Uterus (tissue), 4 donors: ENCODE data around the gene VAC14. TPM values are rescaled to one million over a fixed set of nuclear protein-coding genes. Genes with fewer than 3 reads are reported as not detected.

Experiments used
- DNase-seq, 2 donors: peaks; one replicate each; pipeline ENCODE4 v3.0.0-alpha.2; 2019 to 2020
- H3K27ac ChIP-seq, 2 donors: fragments of 200-600 bp; sonication (generic); 1 replicate in 1 of 2; 2 replicates in 1 of 2; pipeline ENCODE4 v1.5.1; 2016 to 2018
- H3K27me3 ChIP-seq, 2 donors: fragments of 200-600 bp; sonication (generic); one replicate each; pipeline ENCODE4 v1.5.1; 2018 to 2019; ENCODE audit warnings: control low read depth in 1 of 2
- H3K36me3 ChIP-seq, 2 donors: fragments of 200-600 bp; sonication (generic); one replicate each; pipeline ENCODE4 v1.5.1; 2019; ENCODE audit warnings: control low read depth in 1 of 2
- H3K4me1 ChIP-seq, 2 donors: fragments of 200-600 bp; sonication (generic); one replicate each; pipeline ENCODE4 v1.5.1; 2018 to 2019; ENCODE audit warnings: control low read depth in 1 of 2
- H3K4me3 ChIP-seq, 2 donors: fragments of 200-600 bp; sonication (generic); 1 replicate in 1 of 2; 2 replicates in 1 of 2; pipeline ENCODE4 v1.5.1; 2018 to 2019; ENCODE audit warnings: mild to moderate bottlenecking in 1 of 2
- H3K9me3 ChIP-seq, 2 donors: fragments of 200-600 bp; sonication (generic); one replicate each; pipeline ENCODE4 v1.5.1; 2019; ENCODE audit warnings: control low read depth in 1 of 2
- CTCF ChIP-seq, 4 experiments: fragments of 200-600 bp in 2 of 4; fragments of 450-650 bp in 2 of 4; sonication (generic) in 2 of 4; IDR thresholded peaks; one replicate each; pipeline ENCODE4 v1.5.1; 2016 to 2019; ENCODE audit warnings: antibody characterized with exemption in 4 of 4, mild to moderate bottlenecking in 2 of 4, moderate library complexity in 1 of 4
- POLR2A ChIP-seq, 2 donors: fragments of 450-650 bp; IDR thresholded peaks; one replicate each; pipeline ENCODE4 v1.6.1; 2016; ENCODE audit warnings: antibody characterized with exemption in 2 of 2, mild to moderate bottlenecking in 1 of 2, moderate library complexity in 1 of 2
- intact Hi-C: fragments of 100-400 bp; cut with DNase I; formaldehyde crosslinking; loops from one replicate; pipeline ENCODE4 v1.15.1; 2023; ENCODE audit warnings: low total_unique reads
- total RNA-seq, 4 donors: library from RNA; depleted of rRNA in 3 of 4; stranded (reverse); fragments of >200 nt in 3 of 4; gene quantifications; one replicate each; pipeline versions ENCODE4 v1.1.0 to v1.2.4, GENCODE V29; 2014 to 2023
- donor health status: DM: yes; HTN: yes; CAD: no.

Gene VAC14
- total RNA-seq, 4 donors from 2014 or later = 4.7 to 30.6 (median 17.4) TPM

- no peaks in the 10 kb centered on the region for H3K27me3 ChIP-seq
- H3K27ac ChIP-seq = peak overlapping the region; percentile 86 to 92
- TF ChIP-seq CTCF (IDR thresholded peaks at IDR 0.05) (no peak), POLR2A (IDR thresholded peaks at IDR 0.05) (no peak)
- H3K4me3 ChIP-seq = no peak overlapping the region
- intact Hi-C loops = no loop called here
- peaks cover 39% of the 10 kb centered on the region in 2 donors for H3K4me1 ChIP-seq
- H3K9me3 ChIP-seq = no peaks in the 10 kb centered on the region
- no peaks in the 10 kb centered on the region for H3K36me3 ChIP-seq
- no peak for DNase-seq
Observed at GRCh38 chr16:70747703-70748631, 53.0 kb downstream of the VAC14 start.

GRCh38 chr16:70746708-70747424 is 54.1 kb downstream of the VAC14 start:
- Histone ChIP-seq H3K4me3 (no peak overlapping the region), H3K36me3 (no peaks in the 10 kb centered on the region)
- TF ChIP-seq CTCF (IDR thresholded peaks at IDR 0.05) (no peak), POLR2A (IDR thresholded peaks at IDR 0.05) (no peak)

DNA sequence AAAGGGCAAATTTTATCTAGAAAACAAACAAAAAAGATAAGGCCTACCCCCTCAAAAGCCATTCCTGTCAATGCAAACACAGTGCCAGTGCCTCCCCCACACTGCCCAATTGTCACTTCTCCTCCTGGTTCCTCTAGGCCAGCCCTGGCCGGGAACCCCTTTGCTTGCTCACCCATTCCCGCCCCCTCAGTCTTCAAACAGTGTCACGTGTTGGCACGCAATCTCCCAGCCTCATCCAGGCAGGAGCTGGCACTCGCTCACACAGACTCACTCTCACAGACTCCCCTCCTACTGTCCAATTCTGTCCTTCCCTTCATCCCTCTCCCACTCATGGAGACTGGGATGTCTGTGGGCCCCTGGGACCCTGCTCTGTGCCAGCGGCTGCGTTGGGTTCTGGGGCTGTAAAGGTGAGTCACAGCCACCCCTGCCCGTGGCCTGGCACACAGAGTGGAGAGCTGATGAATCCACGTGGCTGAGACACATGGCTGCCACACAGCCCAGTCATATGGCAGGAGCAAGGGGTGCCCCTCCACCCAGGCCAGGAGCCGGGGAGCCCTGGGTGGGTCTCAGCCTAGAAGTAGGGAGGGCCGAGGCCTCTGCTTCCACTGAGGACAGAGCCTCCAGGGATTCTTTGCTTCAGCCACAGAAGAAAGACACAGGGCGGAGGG is 54.8 kb downstream of the VAC14 start:
- intact Hi-C loops = no loop called here

More at GRCh38 chr16:70746708-70747424, 54.1 kb downstream of the VAC14 start:
- peak; percentile 76 to 93 for DNase-seq
- intact Hi-C loops = no loop called here
- H3K4me1 ChIP-seq = peaks cover 39% of the 10 kb centered on the region in 2 donors
- H3K27ac ChIP-seq = peak overlapping the region; percentile 86 to 92
- no peaks in the 10 kb centered on the region for H3K27me3 ChIP-seq
- no peaks in the 10 kb centered on the region for H3K9me3 ChIP-seq

DNA sequence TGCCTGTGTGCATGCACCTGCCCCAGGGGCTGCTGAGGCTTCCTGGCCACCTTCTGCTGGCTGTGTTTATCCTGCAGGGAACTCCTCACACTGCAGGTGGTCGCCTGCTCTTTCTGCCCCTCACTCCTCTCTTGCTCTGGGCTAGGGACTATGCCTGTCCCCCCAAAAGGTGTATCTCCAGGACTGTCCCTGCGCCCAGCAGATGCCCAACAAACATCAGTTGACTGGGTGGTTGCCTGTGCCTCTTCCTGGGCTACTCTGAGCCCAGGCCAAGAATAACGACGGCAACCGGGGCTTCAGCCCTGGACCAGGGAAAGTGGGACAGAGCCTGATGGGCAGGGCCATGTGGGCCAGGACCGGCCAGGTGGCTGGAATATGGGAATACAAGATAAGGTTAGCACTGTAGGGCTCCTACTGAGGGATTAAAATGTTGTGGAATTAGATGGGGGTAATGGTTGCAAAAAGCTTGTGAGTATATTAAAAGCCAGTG is 55.4 kb downstream of the VAC14 start:
- no peak for TF ChIP-seq POLR2A (IDR thresholded peaks at IDR 0.05)
- TF ChIP-seq CTCF (IDR thresholded peaks at IDR 0.05) = no peak
- no peaks in the 10 kb centered on the region for H3K36me3 ChIP-seq
- no peaks in the 10 kb centered on the region for H3K27me3 ChIP-seq
- peak overlapping the region; percentile 86 to 92 for H3K27ac ChIP-seq
- no peaks in the 10 kb centered on the region for H3K9me3 ChIP-seq
- no peak for DNase-seq
- intact Hi-C loops = no loop called here
- H3K4me3 ChIP-seq = no peak overlapping the region
- peaks cover 32 to 40% of the 10 kb centered on the region in 2 donors for H3K4me1 ChIP-seq

More for the DNA sequence above, 54.8 kb downstream of the VAC14 start:
- H3K27ac ChIP-seq = peak overlapping the region; percentile 86 to 92
- TF ChIP-seq POLR2A (IDR thresholded peaks at IDR 0.05) (peak in 1 of 2 donors; percentile 15), CTCF (IDR thresholded peaks at IDR 0.05) (peak in 1 of 4 experiments; percentile 9)
- H3K4me3 ChIP-seq = no peak overlapping the region
- H3K36me3 ChIP-seq = no peaks in the 10 kb centered on the region
- H3K9me3 ChIP-seq = no peaks in the 10 kb centered on the region
- H3K4me1 ChIP-seq = peaks cover 33 to 35% of the 10 kb centered on the region in 2 donors
- H3K27me3 ChIP-seq = no peaks in the 10 kb centered on the region
- peak; percentile 89 to 93 for DNase-seq
